ENCODE results near the gene VARS2.

VARS2 gene

GRCh38 chr6:30914076-30914853, at the start of gene VARS2 (continued):
- TF ChIP-seq BCL6B (tag by site-specific recombination; IDR thresholded peaks at IDR 0.05): no peak

- TF ChIP-seq ZBTB17 (tag by site-specific recombination; IDR thresholded peaks at IDR 0.05): no peak
- TF ChIP-seq ZNF645 (tag by site-specific recombination; IDR thresholded peaks at IDR 0.05): no peak
- TF ChIP-seq ZNF610 (tag by site-specific recombination; IDR thresholded peaks at IDR 0.05; ENCODE audit: borderline replicate concordance): no peak
- no peak for TF ChIP-seq PRDM2 (tag by site-specific recombination; IDR thresholded peaks at IDR 0.05; ENCODE audit: borderline replicate concordance)
- no peak for TF ChIP-seq ZNF530 (tag by site-specific recombination; IDR thresholded peaks at IDR 0.05; ENCODE audit: low read depth)
- TF ChIP-seq RBAK (tag by site-specific recombination; IDR thresholded peaks at IDR 0.05): no peak
- no peak for TF ChIP-seq EGR2 (tag by site-specific recombination; IDR thresholded peaks at IDR 0.05; ENCODE audit: low read depth)
- TF ChIP-seq KLF17 (tag by site-specific recombination; IDR thresholded peaks at IDR 0.05): no peak
- no peak for TF ChIP-seq ZNF335 (tag by site-specific recombination; conservative IDR thresholded peaks at IDR 0.05)
- no peak for TF ChIP-seq MZF1 (tag by site-specific recombination; IDR thresholded peaks at IDR 0.05; ENCODE audit: borderline replicate concordance)
- TF ChIP-seq REST (tag by site-specific recombination; IDR thresholded peaks at IDR 0.05): no peak
- no peak for TF ChIP-seq ZNF623 (tag by site-specific recombination; IDR thresholded peaks at IDR 0.05)
- no peak for TF ChIP-seq ZNF521 (tag by site-specific recombination; IDR thresholded peaks at IDR 0.05)
- no peak for TF ChIP-seq ZSCAN4 (tag by site-specific recombination; IDR thresholded peaks at IDR 0.05)
- no peak for TF ChIP-seq BCL11A (tag by site-specific recombination; IDR thresholded peaks at IDR 0.05; ENCODE audit: low read depth)
Measured at GRCh38 chr6:30864325-30864724, 49.7 kb upstream of the VARS2 start.

More at GRCh38 chr6:30864325-30864724, 49.7 kb upstream of the VARS2 start:
- Histone ChIP-seq H3K4me1 (ENCODE audit: control insufficient read depth, insufficient read depth, low read length) (no peaks in the 10 kb centered on the region), H3K4me3 (ENCODE audit: low read depth, low read length) (no peak overlapping the region), H3K9me3 (ENCODE audit: control insufficient read depth, insufficient read depth, low read depth, low read length) (no peaks in the 10 kb centered on the region), H3K27ac (ENCODE audit: extremely low read depth, low read depth, low read length) (no peak overlapping the region), H3K36me3 (ENCODE audit: control insufficient read depth in 2 of 2, insufficient read depth in 1 of 2, low read length in 2 of 2) (no peaks in the 10 kb centered on the region)
- CTCF ChIA-PET: interaction anchor here (0.6 to 1.7 kb wide), 4 partner anchors 10 to 51 kb away, joined by 3 to 6 read pairs (median 3); no protein-coding TSS in a partner anchor
- POLR2A ChIA-PET: no interaction called here
